ENCODE results near the gene KRT14.
"Not testable (repeated sequence)": the region's sequence is repeated elsewhere in the genome, so short reads cannot be mapped to it uniquely, and the experiment has no call there.

KRT14 gene

GRCh38 chr17:41631025-41631897 is 44.6 kb upstream of the KRT14 start:
- no peak for TF ChIP-seq CTCF (IDR thresholded peaks at IDR 0.05; ENCODE audit: low read depth, low read length, missing control alignments)

DNA sequence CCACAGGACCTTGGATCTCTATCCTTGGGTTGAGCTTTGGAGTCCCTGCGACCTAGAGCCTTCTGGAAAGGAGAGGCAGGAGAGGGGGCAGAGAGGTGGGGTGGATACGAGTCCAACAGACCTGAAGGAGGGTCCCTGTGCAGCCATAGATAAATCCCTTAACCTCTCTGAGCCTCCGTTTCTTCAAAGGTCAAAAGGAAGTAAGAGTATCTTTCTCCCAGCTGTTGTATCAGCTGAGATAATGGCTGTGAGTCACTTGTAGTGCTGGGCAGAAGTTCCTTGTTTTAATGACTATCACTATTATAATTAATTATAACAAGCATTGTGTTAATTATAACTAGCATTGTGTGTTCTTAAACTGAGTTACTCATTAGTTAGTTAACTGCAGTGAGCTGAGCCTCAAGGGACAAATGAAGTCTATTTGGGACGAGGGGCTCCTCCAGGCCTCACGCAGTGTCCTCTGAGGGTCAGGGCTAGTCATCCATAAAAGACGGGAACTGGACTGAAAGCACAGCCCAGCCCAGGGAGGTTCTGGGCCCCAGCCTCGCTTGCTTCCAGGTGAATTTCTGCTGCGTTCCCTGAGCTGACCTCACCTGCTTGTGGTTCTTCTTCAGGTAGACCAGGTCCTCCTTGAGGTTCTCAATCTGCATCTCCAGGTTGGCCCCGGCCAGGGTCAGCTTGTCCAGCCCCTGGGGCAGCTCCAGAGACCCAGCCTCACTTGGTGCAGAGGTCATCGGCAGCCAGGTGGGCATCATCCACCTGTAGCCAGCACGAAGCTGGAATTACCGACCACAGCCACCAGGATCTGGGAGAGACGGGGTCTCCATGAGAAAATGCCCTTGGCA is 43.4 kb upstream of the KRT14 start:
- DNase-seq (ENCODE audit: extremely low read depth, low read depth) = no peak
- TF ChIP-seq CTCF (IDR thresholded peaks at IDR 0.05; ENCODE audit: low read depth, low read length, missing control alignments) = no peak
- H3K4me3 ChIP-seq (replicated peaks; ENCODE audit: low read depth, low read length) = no peak overlapping the region

More at GRCh38 chr17:41631025-41631897, 44.6 kb upstream of the KRT14 start:
- DNase-seq (ENCODE audit: extremely low read depth, low read depth) = no peak
- H3K4me3 ChIP-seq (replicated peaks; ENCODE audit: low read depth, low read length) = no peak overlapping the region

DNA sequence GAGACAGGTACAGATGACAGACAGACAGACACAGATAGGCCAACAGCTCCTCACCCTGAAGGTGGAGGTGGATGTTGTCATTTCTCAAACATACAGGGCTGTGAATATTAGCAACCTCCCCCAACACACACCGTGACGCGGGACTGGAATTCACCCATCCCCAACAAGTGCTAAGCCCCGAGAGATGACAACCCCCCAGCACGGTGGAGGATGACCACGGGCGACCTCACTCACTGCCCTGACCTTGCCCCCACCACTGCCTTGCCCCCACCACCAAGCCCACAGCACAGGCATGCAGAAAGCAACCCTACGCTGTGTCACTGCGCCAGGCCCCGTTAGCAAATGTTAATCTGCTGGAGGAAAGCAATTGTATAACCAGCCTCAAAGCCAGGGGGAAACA is 42.6 kb upstream of the KRT14 start:
- H3K4me3 ChIP-seq (replicated peaks; ENCODE audit: low read depth, low read length) = no peak overlapping the region
- TF ChIP-seq CTCF (IDR thresholded peaks at IDR 0.05; ENCODE audit: low read depth, low read length, missing control alignments) = no peak

GRCh38 chr17:41628621-41629255 is 42.0 kb upstream of the KRT14 start:
- not testable (repeated sequence) for DNase-seq (ENCODE audit: extremely low read depth, low read depth); H3K4me3 ChIP-seq (replicated peaks; ENCODE audit: low read depth, low read length)

More for the DNA sequence above, 42.6 kb upstream of the KRT14 start:
- no peak for DNase-seq (ENCODE audit: extremely low read depth, low read depth)

DNA sequence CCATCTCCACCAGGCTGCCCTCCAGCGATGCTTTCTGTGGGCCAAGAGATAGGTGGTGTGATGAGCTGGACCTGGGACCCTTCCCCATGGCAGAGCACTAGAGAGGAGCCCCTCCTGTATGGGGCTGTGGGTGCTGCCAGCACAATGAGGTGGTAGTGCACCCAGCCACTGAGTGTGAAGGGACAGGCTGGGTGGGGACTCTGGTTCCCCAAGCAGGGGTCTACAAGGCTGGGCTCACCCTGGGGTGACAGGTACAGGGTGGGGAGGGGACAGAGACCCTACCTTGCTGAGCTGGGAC is 41.3 kb upstream of the KRT14 start:
- not testable (repeated sequence) for DNase-seq (ENCODE audit: extremely low read depth, low read depth)

GRCh38 chr17:41627316-41628072 is 40.8 kb upstream of the KRT14 start:
- no peak overlapping the region for H3K4me3 ChIP-seq (replicated peaks; ENCODE audit: low read depth, low read length)
- TF ChIP-seq CTCF (IDR thresholded peaks at IDR 0.05; ENCODE audit: low read depth, low read length, missing control alignments) = no peak
- DNase-seq (ENCODE audit: extremely low read depth, low read depth) = no peak

More for the DNA sequence above, 41.3 kb upstream of the KRT14 start:
- H3K4me3 ChIP-seq (replicated peaks; ENCODE audit: low read depth, low read length) = not testable (repeated sequence)

- H3K4me3 ChIP-seq (replicated peaks; ENCODE audit: low read depth, low read length); DNase-seq (ENCODE audit: extremely low read depth, low read depth): not testable (repeated sequence)
These were observed 40.2 kb upstream of the KRT14 start for GRCh38 chr17:41626914-41627295.

DNA sequence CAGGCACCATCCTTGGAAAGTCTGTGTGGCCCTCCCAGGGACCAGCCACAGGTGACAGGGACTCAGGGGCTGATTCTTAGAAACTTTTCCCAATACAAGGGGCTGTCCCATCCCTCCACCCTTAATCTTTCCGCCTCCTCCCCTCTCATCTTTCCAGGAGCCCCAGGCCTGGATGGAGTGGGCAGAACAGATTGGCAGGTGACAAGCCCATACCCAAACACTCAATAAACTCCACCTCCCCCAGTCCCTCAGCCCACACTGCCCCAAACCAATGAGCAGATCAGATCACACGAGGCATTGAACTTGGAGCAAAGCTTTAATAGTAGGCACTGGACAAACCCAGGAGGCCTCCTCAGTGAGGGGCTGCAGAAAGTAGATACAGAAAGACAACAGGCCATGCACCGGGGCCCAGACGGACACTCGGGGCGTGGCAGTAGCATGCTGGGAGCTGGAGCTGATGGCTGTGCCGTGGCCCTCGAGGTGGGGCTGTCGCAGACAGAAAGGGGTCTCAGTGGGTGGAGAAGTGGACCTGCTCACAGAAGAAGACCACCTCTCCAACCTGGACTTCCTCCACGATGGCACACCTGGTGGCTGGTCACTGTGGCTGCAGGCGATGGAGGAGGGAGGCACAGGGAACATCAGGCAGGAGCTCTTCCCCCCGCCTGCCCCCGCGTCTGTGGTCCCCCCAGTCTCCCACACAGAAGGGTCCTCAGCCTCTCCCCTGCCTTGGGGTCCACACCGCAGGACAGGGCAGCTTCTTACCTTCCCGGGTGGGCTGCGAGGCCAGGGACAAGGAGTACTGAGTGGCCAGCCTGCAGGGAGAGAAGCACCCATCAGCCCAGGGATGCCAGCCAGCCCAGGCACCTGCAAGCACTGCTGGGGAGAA is 39.6 kb upstream of the KRT14 start:
- not testable (repeated sequence) for DNase-seq (ENCODE audit: extremely low read depth, low read depth); H3K4me3 ChIP-seq (replicated peaks; ENCODE audit: low read depth, low read length)
